ENCODE results near the gene HPCA.
A peak's percentile ranks its signal among the peaks of the same experiment; 100 is the strongest.
"Not testable (repeated sequence)": the region's sequence is repeated elsewhere in the genome, so short reads cannot be mapped to it uniquely, and the experiment has no call there.

Gene HPCA

GRCh38 chr1:32903991-32904785 is 17.9 kb downstream of the HPCA start:
- Histone ChIP-seq H3K9me3 (no peaks in the 10 kb centered on the region), H3K4me3 (no peak overlapping the region), H3K27ac (no peak overlapping the region), H3K27me3 (peaks cover 0 to 23% of the 10 kb centered on the region in 2 donors), H3K36me3 (no peaks in the 10 kb centered on the region), H3K4me1 (peaks cover 0 to 22% (median 13%) of the 10 kb centered on the region in 4 donors)
- TF ChIP-seq CTCF (IDR thresholded peaks at IDR 0.05) = no peak
- DNase-seq = peak; percentile 15 to 39
- intact Hi-C loops (cut with DNase I; ENCODE audit: low total_unique reads) = no loop called here

GRCh38 chr1:32904797-32905196 is 18.5 kb downstream of the HPCA start:
- H3K9me3 ChIP-seq = no peaks in the 10 kb centered on the region
- no peak for TF ChIP-seq CTCF (IDR thresholded peaks at IDR 0.05)
- intact Hi-C loops (cut with DNase I; ENCODE audit: low total_unique reads) = no loop called here
- DNase-seq = peak; percentile 0 to 39
- H3K4me3 ChIP-seq = no peak overlapping the region
- peaks cover 0 to 23% of the 10 kb centered on the region in 2 donors for H3K27me3 ChIP-seq
- no peaks in the 10 kb centered on the region for H3K36me3 ChIP-seq
- no peak overlapping the region for H3K27ac ChIP-seq
- H3K4me1 ChIP-seq = peaks cover 0 to 21% (median 13%) of the 10 kb centered on the region in 4 donors

- H3K9me3 ChIP-seq; intact Hi-C loops (cut with DNase I; ENCODE audit: low total_unique reads); H3K36me3 ChIP-seq; H3K4me3 ChIP-seq; H3K27ac ChIP-seq: not testable (repeated sequence)
- H3K27me3 ChIP-seq = peaks cover 0 to 19% of the 10 kb centered on the region in 2 donors
- peaks cover 0 to 13% (median 8%) of the 10 kb centered on the region in 4 donors for H3K4me1 ChIP-seq
- DNase-seq = peak; percentile 1 to 4
Observed at GRCh38 chr1:32905588-32905987, 19.3 kb downstream of the HPCA start.

- intact Hi-C loops (cut with DNase I; ENCODE audit: low total_unique reads) = no loop called here
- Histone ChIP-seq H3K36me3 (no peaks in the 10 kb centered on the region), H3K27me3 (peaks cover 0 to 12% of the 10 kb centered on the region in 2 donors), H3K4me3 (no peak overlapping the region), H3K9me3 (no peaks in the 10 kb centered on the region), H3K27ac (no peak overlapping the region), H3K4me1 (peaks cover 0 to 4% (median 1%) of the 10 kb centered on the region in 4 donors)
- DNase-seq = no peak
- no peak for TF ChIP-seq CTCF (IDR thresholded peaks at IDR 0.05)
Observed at GRCh38 chr1:32906654-32907053, 20.4 kb downstream of the HPCA start.

- no peaks in the 10 kb centered on the region for H3K36me3 ChIP-seq
- H3K4me1 ChIP-seq = no peaks in the 10 kb centered on the region
- H3K27me3 ChIP-seq = peaks cover 0 to 7% of the 10 kb centered on the region in 2 donors
- H3K4me3 ChIP-seq = no peak overlapping the region
- H3K27ac ChIP-seq = no peak overlapping the region
- no peak for DNase-seq
- no peak for TF ChIP-seq CTCF (IDR thresholded peaks at IDR 0.05)
- no peaks in the 10 kb centered on the region for H3K9me3 ChIP-seq
- intact Hi-C loops (cut with DNase I; ENCODE audit: low total_unique reads) = no loop called here
Observed at GRCh38 chr1:32907435-32907834, 21.1 kb downstream of the HPCA start.

GRCh38 chr1:32910319-32910718 is 24.0 kb downstream of the HPCA start:
- Histone ChIP-seq H3K9me3 (no peaks in the 10 kb centered on the region), H3K36me3 (no peaks in the 10 kb centered on the region), H3K4me3 (no peak overlapping the region), H3K27ac (no peak overlapping the region), H3K4me1 (no peaks in the 10 kb centered on the region), H3K27me3 (peaks cover 0 to 7% of the 10 kb centered on the region in 2 donors)
- no peak for TF ChIP-seq CTCF (IDR thresholded peaks at IDR 0.05)
- no peak for DNase-seq
- intact Hi-C loops (cut with DNase I; ENCODE audit: low total_unique reads) = no loop called here
